NCI-H2029 treated with DMSO at 0.1 percent for 48 hours (cell line): Measurements from ENCODE around the gene GFOD1.

ENCODE experiments used
- DNase-seq: peaks from one replicate; lab custom pipeline; 2025; lab: John Stamatoyannopoulos, UW

The GFOD1 gene

GRCh38 chr6:13485303-13485702 lies 2.1 kb downstream of the GFOD1 start:
- DNase-seq: no peak

DNA sequence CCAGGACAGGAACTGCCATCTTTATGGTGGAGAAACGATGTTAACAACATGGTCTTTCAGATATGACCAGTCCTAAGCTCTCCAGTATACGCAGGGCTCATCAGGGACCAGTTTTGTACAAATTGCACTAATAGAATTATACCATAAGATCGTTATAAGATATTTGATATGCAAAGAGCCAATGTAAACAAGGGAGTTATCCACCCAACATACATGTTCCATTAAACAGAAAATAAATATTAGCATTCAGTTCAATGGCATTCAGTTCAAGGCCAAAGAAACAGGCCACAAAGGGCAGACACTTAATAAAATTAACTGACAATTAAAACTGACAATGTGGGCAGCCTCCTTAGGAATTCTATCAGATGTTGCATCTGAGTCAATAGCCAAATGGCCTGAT lies 2.6 kb downstream of the GFOD1 start:
- no peak for DNase-seq

DNA sequence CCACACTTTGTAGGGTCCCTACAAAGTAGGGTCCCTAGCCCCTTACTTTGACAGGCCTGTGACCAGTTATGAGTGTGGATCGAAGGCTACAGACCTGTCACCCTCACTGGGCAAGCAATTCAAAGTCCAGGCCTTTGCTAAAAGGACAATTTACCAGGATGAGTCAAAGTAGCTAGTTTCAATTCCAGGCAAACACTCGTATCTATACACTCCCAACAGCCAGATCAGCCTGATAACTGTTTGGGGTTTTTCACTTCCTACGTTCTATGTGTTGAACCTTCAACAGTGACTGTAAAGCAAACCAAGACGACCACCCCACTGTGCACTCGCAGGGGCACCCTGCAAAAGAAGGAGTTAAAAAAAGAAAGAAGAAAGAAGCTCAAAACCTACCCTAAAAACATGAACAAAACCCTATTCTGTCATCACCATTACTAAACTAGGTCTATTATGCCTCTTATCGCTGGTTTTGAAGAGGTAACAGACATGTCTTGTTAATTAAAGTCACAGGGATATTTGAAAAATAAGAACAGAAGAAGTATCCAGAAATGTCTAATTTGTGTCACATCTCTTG lies 3.2 kb downstream of the GFOD1 start:
- no peak for DNase-seq

- DNase-seq: no peak
These were observed 6.5 kb downstream of the GFOD1 start for GRCh38 chr6:13480631-13481501.

DNA sequence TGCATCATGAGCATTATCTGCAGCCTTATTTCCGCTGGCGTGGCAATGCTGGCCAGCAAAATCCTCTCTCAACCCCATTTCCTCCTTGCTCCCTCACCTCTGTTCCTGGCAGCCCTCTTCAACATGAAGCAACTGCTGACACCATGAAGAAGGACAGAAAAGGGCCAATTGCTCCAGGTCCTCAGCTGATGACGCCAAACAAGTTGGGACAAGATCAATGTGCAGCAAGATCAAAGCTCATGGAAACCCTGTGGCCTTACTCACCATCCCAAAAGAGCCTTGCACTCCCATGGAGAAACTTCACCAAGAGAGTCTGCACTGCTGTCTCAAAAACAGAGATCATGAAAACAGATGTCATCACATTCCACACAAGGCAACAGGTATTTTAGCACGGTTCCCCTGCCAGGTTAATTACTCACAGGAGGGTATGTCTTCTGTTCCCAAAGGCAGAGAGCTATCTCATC lies 7.4 kb downstream of the GFOD1 start:
- DNase-seq: no peak

DNA sequence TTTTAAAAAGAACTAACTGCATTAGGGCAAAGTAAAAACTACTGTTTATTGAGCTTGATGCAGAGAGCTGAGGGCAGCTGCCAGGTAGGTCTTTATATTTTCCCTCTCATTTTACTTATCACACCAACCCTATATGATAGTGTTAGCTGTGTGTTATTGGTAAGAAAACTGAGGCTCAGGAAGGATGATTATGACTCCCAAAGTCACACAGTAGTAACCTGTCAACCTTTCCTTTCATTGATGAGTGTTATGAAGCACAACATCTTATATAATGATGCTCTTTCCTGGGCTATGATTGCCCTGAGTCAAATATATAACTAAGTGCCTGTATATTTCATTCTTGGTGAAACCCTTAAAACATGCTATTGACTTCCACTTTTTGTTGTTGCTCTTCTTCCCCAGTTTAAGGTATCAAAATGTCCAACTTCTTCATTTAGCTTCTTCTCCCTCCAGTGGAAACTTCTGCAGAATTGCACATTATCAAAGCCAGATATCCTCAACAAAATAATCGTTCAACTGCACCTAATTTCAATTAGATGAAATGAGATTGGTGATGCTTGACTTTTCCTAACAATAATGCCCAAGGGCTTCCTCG lies 8.1 kb downstream of the GFOD1 start:
- DNase-seq: no peak

GRCh38 chr6:13478525-13478966 lies 8.9 kb downstream of the GFOD1 start:
- no peak for DNase-seq

GRCh38 chr6:13474787-13475186 lies 12.6 kb downstream of the GFOD1 start:
- no peak for DNase-seq

DNA sequence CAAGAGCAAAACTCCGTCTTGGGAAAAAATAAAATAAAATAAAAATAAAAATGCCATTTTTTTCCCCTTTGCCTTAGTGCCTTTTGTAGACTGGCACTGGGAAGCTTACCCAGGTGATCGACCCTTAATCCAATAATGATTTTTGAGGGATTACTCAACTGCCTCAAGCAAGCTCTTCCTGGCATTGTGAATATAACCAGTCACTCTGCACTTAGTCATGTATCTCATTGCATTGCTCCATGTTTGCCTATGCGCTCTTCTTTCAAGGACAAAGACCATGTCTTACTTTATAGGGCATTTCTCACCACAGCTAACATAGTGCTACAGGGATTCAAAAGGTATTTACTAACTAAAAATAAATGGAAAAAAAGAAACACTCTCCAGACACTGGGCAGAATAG lies 13.0 kb downstream of the GFOD1 start:
- DNase-seq: no peak

DNA sequence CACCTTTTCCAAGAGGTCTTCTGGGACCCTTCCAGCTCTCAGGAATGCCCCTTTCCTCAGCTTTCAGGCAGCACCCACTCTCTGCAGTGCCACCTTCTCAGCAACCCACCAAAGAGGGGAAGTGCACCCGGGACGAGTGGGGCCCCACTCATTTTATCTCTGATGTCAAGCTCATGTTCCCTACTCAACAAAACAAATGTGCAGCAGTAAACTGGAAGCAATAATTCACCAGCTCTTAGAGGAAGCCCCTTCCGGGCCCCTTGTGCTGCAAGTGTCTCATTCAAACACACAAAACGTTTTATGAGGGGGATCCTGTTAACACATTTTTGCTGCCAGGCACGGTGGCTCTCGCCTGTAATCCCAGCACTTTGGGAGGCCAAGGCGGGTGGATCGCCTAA lies 13.6 kb downstream of the GFOD1 start:
- DNase-seq: no peak

DNA sequence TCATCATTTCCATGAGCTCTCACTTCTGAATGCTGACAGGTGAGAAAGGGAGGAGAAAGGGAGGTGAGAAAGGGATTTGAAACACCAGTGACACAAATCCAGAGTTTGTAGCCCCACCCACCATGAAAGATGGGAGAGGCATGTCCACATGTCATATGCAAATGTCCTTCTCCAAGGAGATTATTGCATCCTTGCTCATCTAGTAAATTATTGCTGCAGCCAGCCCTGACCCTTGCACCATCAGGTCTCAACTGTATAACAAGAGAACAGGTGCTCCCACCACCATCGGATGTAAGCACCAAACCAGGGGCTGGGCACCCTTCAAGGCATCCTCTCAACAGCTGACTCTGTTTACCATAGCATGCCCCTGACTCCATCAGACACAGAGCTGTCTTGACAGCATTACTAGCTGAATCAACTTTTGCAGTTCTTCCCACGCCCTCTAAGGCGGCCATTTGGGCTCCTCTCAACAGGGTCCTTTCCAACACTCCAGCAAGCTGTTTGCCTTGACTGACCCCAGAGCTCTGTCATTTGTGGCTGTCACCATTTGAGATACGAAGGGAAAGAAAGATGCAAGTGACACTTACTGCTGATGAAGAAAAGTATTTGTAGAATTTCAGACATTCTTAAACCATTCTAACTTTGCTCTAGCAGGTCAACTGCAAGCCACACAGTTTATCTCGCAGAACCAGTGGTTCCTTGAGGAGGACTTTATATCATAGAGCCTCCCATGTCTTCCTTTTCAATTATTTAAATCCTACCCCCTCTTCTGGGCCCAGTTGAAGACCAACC lies 14.2 kb downstream of the GFOD1 start:
- no peak for DNase-seq

- DNase-seq: no peak
These were observed 15.3 kb downstream of the GFOD1 start for GRCh38 chr6:13472099-13472498.

DNA sequence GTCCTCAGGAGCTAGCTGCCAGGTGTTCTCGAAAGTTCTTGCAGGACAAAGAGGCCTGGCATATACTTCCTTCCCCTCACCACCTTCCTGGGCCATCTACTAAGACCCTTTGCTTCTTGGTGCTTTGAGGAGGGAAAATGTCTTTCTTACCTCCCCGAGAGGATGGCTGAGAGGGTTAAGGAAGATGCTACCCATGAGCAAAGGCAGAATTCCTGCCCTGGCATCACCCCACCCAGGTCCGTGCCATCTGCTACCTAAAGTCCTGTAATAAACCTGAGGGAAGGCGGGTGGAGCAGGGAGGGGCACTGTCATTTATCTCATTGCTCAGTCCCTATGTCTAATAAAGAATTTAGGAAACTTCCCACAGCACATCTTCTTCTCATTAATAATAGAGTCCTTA lies 16.2 kb downstream of the GFOD1 start:
- no peak for DNase-seq

DNA sequence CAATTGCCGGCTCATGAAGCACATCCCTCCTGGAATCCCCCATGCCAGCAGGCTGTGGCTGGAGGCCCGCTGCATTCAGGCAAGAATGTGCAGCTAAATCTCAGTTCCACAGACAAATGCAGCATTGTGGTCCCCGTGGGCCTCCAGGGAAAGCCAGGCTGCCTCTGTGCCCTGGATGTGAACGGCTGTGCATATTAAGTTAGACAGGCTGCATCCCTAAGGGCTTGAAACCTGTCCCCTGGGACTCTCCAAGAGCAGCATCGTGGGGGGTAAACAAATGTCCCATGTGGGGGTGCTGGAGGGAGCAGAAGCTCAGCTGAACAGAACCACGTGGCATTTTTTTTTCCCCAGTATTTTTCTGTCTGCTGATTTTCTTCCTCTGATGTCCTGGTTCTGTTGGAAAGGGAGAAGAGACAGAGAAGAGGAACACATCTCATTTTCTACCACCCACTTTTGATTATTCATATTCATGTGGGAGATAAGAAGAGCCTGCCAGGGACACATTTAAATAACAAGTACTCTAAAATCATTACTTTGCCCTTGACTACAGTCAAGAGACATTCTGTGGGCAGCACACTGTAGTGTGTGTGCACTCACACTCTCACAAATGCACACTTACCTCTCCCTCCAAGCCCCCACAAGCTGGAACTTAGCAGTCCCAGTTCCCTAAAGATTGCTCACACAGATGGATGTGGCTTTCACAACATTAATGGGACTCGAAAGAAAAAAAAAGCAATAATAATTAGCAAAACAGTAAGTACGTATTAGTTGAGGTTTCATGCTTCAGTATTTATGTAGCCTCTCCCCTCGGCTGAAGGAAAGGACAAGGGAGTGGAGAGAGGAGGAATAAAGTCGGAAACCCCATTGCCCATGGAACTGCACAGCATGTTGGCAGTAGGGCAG lies 16.9 kb downstream of the GFOD1 start:
- DNase-seq: no peak

DNA sequence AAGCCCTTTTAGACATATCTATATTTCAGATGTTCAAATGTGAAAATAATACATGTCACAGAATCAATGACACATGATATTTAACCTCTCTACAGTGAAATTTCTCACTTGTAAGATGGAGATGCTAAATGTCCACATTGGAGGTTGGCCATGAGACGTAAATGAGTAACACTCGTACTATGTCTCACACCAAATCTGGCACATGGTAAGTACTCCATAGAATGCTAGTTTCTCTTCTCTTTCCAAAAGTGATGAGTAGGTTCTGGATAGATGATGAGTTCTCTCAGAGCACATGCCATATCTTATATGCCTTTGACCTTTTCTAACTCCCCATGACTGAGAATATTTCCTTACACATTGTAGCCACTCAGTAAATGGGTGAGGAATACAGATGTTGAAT lies 17.7 kb downstream of the GFOD1 start:
- DNase-seq: no peak

DNA sequence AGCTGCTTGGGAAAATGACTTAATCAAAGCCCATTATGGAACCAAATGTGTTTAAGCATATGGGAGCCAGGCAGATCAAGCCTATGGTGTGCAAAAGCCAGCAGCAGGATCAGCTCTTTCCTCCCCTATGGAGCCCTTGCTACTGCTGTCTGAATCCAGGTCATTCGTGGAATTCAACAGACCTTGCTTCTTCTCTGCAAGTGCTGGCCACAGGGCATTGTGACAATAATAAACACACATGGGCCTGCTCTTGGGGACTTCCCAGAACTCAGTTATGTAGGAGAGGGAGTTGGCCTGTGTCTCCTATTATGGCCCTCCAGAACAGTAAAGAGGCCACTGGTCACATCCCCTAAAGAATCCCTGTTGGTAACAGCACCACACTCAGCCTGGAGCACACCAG lies 18.6 kb downstream of the GFOD1 start:
- DNase-seq: no peak

- DNase-seq: no peak
These were observed 20.2 kb downstream of the GFOD1 start for GRCh38 chr6:13467216-13467600.

- DNase-seq: no peak
These were observed 20.8 kb downstream of the GFOD1 start for GRCh38 chr6:13466304-13467215.

DNA sequence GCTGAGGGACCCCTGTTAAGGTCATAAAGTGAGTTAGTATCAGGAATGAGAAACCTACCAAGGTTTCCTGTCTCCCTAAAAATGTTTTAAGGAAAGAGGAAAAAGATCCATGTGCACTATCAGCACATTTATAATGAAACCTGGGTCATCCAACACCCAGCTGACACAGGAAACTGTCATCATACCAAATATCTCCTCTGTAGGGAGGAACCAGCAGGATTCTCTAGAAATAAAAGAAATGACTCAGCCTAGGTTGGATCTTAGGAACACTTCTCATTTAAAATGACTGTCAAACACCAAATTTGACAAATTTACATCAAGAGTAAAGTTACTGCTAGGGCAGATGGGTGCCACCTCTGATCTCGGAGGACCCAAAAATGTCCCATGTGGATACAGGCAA lies 21.7 kb downstream of the GFOD1 start:
- DNase-seq: no peak

- no peak for DNase-seq
These were observed 23.5 kb downstream of the GFOD1 start for GRCh38 chr6:13463941-13464340.
